ENCODE measurements around the gene SMIM22. TPM values are rescaled to one million over a fixed set of nuclear protein-coding genes. Genes with fewer than 3 reads are reported as not detected.

SMIM22 gene
- total RNA-seq, 2 donors from 2014 or later, result 4.7 to 29.3 TPM

GRCh38 chr16:4814046-4814445, 18.9 kb downstream of the SMIM22 start:
- H3K36me3 ChIP-seq (replicated peaks in 1 of 2; ENCODE audit: insufficient read depth in 1 of 2, low read depth in 2 of 2), result peaks cover 11 to 25% of the 10 kb centered on the region in 2 donors
- no peaks in the 10 kb centered on the region for H3K9me3 ChIP-seq
- TF ChIP-seq POLR2A (IDR thresholded peaks at IDR 0.05), result no peak
- no peak for TF ChIP-seq CTCF (IDR thresholded peaks at IDR 0.05)
- H3K27me3 ChIP-seq, result no peaks in the 10 kb centered on the region
- no peak overlapping the region for H3K27ac ChIP-seq
- no peak for DNase-seq
- no peak overlapping the region for H3K4me3 ChIP-seq
- intact Hi-C loops (cut with DNase I), result no loop called here
- no peak for ATAC-seq
- no peaks in the 10 kb centered on the region for H3K4me1 ChIP-seq

GRCh38 chr16:4814542-4815173, 19.5 kb downstream of the SMIM22 start:
- no peak overlapping the region for H3K4me3 ChIP-seq
- no peak for DNase-seq
- H3K36me3 ChIP-seq (replicated peaks in 1 of 2; ENCODE audit: insufficient read depth in 1 of 2, low read depth in 2 of 2), result peaks cover 11 to 25% of the 10 kb centered on the region in 2 donors
- no peak for ATAC-seq
- intact Hi-C loops (cut with DNase I), result no loop called here
- 79 to 87% methylated on average over 14 to 16 of the region's 16 CpGs for WGBS, 2 donors
- no peaks in the 10 kb centered on the region for H3K4me1 ChIP-seq
- no peaks in the 10 kb centered on the region for H3K27me3 ChIP-seq
- H3K27ac ChIP-seq, result no peak overlapping the region
- no peaks in the 10 kb centered on the region for H3K9me3 ChIP-seq
- TF ChIP-seq CTCF (IDR thresholded peaks at IDR 0.05), result no peak
- TF ChIP-seq POLR2A (IDR thresholded peaks at IDR 0.05), result no peak

GRCh38 chr16:4820652-4821051, 25.5 kb downstream of the SMIM22 start:
- no peak overlapping the region for H3K27ac ChIP-seq
- peaks cover 0 to 39% of the 10 kb centered on the region in 2 donors for H3K36me3 ChIP-seq (replicated peaks in 1 of 2; ENCODE audit: insufficient read depth in 1 of 2, low read depth in 2 of 2)
- ATAC-seq, result no peak
- H3K4me1 ChIP-seq, result no peaks in the 10 kb centered on the region
- TF ChIP-seq CTCF (IDR thresholded peaks at IDR 0.05) (no peak), POLR2A (IDR thresholded peaks at IDR 0.05) (no peak)
- no peaks in the 10 kb centered on the region for H3K9me3 ChIP-seq
- no peak for DNase-seq
- intact Hi-C loops (cut with DNase I), result no loop called here
- WGBS, 2 donors, result 85 to 94% methylated on average over 5 to 6 of the region's 6 CpGs
- no peak overlapping the region for H3K4me3 ChIP-seq
- no peaks in the 10 kb centered on the region for H3K27me3 ChIP-seq

- Histone ChIP-seq H3K9me3 (no peaks in the 10 kb centered on the region), H3K4me3 (no peak overlapping the region), H3K27ac (no peak overlapping the region), H3K36me3 (replicated peaks in 1 of 2; ENCODE audit: insufficient read depth in 1 of 2, low read depth in 2 of 2) (peaks cover 0 to 42% of the 10 kb centered on the region in 2 donors), H3K4me1 (no peaks in the 10 kb centered on the region), H3K27me3 (no peaks in the 10 kb centered on the region)
- no peak for TF ChIP-seq POLR2A (IDR thresholded peaks at IDR 0.05)
- TF ChIP-seq CTCF (IDR thresholded peaks at IDR 0.05), result no peak
- intact Hi-C loops (cut with DNase I), result no loop called here
- WGBS, 2 donors, result 78 to 83% methylated on average over 8 of the region's 8 CpGs
- DNase-seq (no peak), ATAC-seq (no peak)
Observed at GRCh38 chr16:4825196-4825595, 30.0 kb downstream of the SMIM22 start.

DNA sequence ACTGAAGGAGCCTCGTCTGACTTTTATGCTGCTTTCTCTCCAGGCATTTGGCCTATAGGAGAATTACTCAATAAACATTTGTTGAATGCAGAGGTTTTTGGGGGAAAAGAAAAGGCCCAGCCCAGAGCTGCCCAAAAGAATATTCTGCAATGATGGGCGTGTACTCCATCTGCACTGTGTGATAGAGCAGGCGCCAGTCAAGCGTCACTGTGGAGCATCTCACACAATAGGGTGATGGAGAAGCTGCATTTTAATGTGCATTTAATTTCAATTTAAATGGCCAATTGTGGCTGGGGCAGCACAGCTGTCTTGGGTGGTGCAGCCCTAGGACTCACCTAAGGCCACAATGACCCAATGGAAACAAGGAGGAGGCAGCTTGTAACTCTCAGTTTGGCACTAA, 31.4 kb downstream of the SMIM22 start:
- ATAC-seq (no peak), DNase-seq (no peak)
- Histone ChIP-seq H3K9me3 (no peaks in the 10 kb centered on the region), H3K27me3 (no peaks in the 10 kb centered on the region), H3K27ac (no peak overlapping the region), H3K4me3 (no peak overlapping the region), H3K4me1 (no peaks in the 10 kb centered on the region), H3K36me3 (replicated peaks in 1 of 2; ENCODE audit: insufficient read depth in 1 of 2, low read depth in 2 of 2) (peaks cover 0 to 46% of the 10 kb centered on the region in 2 donors)
- intact Hi-C loops (cut with DNase I), result no loop called here
- 92 to 100% methylated on average over 4 of the region's 4 CpGs for WGBS, 2 donors
- no peak for TF ChIP-seq CTCF (IDR thresholded peaks at IDR 0.05)
- no peak for TF ChIP-seq POLR2A (IDR thresholded peaks at IDR 0.05)

All from body of pancreas (tissue), 4 donors.